ENCODE measurements around the gene CELF5.
"Not testable (repeated sequence)": the region's sequence is repeated elsewhere in the genome, so short reads cannot be mapped to it uniquely, and the experiment has no call there.

The CELF5 gene

DNA sequence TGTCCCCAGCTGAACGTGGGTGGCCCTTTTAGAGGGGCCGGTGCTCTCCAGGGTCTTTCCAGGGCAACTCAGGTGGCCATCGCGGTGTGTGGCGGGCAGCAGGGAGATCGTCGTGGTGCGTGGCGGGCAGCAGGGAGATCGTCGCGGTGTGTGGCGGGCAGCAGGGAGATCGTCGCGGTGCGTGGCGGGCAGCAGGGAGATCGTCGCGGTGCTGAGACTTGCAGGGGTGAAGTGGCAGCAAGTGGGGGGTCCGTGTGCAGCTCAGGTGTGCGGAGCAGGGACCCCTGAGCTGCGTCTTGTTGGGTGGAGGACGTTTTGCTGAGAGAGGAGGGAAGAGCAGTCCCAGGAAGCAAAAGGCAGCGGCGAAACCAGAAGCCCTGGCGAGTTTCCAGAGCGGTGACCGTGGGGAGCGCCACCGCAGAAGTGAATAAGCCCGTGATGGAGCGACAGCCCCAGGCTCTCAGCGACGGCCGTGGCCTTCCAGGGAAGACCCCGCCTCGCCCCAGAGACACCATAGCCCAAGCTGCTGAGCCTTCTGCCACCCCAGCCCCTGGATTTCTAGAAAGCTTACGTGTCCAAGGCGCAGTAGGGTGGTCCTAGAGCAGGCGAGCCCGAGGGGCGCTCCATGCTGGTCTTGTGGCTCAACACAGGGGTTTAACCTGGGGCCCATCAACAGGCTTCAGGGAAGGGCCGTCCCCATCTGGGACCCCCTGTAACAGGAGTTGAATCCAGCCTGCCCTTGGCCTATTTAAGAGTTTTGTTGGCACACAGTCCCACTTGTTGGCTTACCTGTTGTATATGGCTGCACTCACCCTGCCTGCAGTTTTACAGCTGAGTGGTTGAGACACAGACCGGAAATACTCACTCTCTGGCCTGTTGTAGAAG is 33.3 kb upstream of the CELF5 start:
- DNase-seq, result no peak

DNA sequence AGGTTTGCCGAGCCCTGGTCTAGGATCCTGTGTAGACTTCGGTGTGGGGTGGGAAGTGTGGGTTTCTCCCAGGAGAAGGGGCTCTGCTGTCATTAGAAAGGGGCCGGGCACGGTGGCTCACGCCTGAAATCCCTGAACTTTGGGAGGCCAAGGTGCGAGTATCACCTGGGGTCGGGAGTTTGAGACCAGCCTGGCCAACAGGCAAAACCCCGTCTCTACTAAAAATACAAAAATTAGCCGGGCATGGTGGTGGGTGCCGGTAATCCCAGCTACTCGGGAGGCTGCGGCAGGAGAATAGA is 32.7 kb upstream of the CELF5 start:
- DNase-seq, result not testable (repeated sequence)

GRCh38 chr19:3192228-3192635 is 32.2 kb upstream of the CELF5 start:
- DNase-seq, result no peak

GRCh38 chr19:3192684-3193083 is 31.8 kb upstream of the CELF5 start:
- DNase-seq, result no peak

- no peak for DNase-seq
Measured at GRCh38 chr19:3193256-3194105, 31.0 kb upstream of the CELF5 start.

DNA sequence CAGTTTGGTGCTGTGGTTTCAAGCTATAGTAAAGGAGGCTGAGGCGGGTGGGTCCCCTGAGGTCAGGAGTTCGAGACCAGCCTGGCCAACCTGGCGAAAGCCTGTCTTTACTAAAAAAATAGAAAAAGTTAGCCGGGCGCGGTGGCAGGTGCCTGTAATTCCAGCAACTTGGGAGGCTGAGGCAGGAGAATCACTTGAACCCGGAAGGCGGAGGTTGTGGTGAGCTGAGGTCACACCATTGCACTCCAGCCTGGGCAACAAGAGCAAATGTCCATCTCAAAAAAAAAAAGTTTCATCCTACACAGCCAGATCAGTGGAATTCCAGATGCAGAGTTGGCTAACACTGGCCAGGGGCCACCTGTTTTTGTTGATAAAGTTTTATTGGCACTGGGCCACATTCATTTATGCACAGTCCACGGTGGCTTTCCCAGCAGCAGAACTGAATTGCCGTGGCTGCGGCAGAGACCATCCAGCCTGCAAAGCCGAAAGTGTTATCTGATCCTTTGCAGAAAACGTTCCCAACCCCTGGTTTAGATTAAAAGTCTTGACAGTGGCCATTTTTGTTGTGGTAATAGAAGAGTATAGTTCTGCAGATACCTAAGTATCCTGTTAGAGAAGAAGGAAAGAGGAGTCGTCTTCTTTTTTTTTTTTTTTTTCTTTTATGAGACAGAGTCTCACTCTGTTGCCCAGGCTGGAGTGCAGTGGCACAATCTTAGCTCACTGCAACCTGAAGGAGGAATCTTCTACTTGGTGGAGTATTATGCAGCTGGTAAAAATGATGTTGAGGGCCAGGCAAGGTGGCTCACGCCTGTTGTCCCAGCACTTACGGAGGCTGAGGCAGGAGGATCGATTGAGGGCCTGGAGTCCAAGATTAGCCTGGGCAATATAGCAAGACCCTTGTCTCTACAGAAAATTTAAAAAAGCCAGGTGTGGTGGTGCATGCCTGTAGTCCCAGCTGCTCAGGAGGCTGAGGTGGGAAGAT is 30.1 kb upstream of the CELF5 start:
- DNase-seq, result no peak

GRCh38 chr19:3196064-3196932 is 28.2 kb upstream of the CELF5 start:
- no peak for DNase-seq

- no peak for DNase-seq
Measured at GRCh38 chr19:3196933-3197205, 27.6 kb upstream of the CELF5 start.

GRCh38 chr19:3198901-3199700 is 25.4 kb upstream of the CELF5 start:
- no peak for DNase-seq

DNA sequence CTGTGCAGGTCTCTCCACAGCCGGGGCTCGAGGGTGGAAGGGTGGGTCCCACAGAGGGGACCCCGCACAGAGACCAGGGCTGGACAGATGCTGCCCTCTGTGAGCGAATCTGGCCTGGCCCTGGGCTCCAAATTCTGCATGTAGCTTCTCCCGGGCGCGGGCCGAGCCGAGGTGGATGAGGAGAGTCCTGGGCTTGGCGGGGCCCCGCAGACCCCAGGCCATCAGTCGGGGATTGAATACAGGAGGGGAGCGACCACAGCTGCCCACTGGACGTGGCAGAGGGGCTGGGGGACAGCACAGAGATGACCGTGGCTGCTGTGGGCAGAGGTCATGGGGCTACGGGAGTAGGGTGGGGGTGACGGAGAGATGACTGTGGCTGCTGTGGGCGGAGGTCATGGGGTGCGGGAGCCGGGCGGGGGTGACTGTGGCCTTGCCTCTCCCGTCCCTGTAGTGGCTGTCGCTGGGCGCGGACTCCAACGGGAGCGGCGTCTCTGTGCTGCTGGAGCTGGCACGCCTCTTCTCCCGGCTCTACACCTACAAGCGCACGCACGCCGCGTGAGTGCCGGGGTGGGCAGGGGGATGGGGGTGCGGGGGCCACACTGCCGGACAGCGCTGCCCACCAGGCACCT is 23.3 kb upstream of the CELF5 start:
- no peak for DNase-seq

DNA sequence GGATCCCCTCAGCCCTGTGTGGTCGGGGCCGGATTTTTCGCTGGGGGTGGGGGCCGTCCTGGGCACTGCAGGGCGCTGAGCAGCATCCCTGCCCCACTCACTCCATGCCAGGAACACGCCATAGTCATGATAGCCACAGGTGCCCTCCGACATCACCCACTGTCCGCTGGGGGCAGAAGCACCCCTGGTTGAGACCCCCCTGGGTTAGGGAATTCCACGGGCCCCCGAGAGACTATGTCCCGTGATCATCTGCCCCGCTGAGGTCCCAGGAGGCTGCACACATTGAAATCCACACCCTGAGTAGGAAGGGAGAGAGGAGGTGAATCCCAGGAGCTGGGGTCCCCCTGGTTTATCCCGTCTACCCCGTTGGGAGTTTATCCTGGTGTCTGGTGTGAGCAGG is 22.6 kb upstream of the CELF5 start:
- no peak for DNase-seq

DNA sequence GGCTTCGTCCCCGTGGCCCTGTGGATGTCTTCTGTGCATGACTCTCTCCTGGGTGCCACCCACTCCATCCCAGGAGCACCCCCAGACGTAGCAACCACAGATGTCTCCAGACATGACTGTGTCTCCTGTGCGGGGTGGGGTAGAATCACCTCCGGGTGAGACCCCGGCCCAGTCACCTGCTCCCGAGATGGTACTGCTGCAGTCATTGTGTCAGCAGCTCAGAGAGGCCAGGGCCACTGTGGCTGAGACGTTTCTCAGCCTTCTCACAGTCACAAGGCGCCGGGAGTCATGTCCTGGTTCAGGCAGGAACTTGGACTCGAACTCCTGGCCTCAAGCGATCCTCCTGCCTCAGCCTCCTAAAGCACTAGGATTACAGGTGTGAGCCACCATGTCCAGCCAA is 22.1 kb upstream of the CELF5 start:
- no peak for DNase-seq

- DNase-seq, result not testable (repeated sequence)
Measured at GRCh38 chr19:3202895-3203294, 21.6 kb upstream of the CELF5 start.

DNA sequence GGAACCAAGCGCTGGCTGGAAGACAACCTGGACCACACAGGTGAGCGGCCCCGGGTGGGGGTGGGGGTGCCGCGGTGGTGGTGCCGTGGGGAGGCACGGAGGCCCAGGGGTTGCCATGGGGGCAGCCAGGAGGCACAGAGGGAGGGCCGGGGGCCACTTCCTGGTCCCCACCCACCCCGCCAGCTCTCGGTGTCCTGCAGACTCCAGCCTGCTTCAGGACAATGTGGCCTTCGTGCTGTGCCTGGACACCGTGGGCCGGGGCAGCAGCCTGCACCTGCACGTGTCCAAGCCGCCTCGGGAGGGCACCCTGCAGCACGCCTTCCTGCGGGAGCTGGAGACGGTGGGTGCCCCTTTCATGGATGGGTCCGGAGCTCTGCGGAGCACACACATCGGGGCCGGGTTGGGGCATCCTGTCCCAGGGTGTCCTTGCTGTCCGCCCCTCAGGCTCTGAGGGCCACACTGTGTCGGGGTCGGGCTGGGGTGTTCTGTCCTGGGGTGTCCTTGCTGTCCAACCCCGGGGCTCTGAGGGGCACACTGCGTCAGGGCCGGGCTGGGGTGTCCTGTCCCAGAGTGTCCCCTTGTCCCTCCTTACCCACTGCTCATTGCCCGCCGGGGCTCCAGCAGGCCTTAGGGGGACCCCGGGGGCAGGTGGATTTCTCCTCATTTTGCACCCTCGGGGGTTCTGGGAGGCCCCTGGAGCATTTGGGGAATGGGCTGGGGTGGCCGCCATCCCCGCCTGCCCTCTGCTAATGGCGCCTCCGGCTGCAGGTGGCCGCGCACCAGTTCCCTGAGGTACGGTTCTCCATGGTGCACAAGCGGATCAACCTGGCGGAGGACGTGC is 20.4 kb upstream of the CELF5 start:
- no peak for DNase-seq

DNA sequence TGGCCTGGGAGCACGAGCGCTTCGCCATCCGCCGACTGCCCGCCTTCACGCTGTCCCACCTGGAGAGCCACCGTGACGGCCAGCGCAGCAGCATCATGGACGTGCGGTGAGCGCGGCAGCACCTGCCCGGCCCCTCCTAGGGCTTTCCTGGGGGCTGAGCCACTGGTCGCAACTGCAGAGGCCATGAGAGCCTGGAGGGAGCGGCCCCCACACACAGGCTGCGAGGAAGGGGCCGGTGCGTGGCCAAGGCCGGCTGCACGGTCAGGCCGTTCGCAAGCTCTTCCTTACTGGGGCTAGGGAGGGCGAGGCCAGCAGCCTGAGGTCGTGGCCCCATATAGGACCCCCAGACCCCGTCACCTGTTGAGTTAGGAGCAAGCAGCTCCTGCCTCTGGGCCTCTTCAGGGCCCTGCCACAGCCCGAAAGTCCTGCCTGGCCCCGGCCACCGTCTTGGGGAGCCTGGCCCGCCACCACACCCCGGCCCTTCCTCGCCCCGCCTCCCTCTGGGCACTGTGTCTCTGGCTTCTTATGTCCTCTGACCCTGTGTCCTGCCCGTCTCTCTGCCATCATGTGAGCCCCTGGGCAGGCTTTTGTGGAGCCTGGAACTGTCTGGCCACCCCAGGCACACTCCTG is 19.7 kb upstream of the CELF5 start:
- DNase-seq, result no peak

DNA sequence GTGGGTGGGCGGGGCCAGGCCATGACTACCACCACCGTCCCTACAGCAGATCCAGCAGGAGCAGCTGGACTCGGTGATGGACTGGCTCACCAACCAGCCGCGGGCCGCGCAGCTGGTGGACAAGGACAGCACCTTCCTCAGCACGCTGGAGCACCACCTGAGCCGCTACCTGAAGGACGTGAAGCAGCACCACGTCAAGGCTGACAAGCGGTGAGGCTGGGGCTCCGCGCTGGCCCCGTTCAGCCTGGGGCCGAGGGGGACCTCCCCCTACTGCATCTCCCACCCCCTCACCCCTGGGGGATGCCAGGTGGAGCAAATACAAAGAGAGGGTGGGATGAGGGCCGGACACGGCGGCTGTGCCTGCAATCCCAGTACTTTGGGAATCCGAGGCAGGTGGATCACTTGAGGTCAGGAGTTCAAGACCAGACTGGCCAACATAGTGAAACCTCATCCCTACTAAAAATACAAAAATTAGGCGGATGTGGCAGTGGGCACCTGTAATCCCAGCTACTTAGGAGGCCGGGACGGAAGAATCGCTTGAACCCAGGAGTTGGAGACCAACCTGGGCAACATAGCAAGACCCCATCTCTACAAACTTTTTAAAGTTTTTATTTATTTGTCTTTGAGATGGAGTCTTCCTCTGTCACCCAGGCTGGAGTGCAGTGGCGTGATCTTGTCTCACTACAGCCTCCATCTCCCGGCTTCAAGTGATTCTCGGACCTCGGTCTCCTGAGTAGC is 18.1 kb upstream of the CELF5 start:
- no peak for DNase-seq

DNA sequence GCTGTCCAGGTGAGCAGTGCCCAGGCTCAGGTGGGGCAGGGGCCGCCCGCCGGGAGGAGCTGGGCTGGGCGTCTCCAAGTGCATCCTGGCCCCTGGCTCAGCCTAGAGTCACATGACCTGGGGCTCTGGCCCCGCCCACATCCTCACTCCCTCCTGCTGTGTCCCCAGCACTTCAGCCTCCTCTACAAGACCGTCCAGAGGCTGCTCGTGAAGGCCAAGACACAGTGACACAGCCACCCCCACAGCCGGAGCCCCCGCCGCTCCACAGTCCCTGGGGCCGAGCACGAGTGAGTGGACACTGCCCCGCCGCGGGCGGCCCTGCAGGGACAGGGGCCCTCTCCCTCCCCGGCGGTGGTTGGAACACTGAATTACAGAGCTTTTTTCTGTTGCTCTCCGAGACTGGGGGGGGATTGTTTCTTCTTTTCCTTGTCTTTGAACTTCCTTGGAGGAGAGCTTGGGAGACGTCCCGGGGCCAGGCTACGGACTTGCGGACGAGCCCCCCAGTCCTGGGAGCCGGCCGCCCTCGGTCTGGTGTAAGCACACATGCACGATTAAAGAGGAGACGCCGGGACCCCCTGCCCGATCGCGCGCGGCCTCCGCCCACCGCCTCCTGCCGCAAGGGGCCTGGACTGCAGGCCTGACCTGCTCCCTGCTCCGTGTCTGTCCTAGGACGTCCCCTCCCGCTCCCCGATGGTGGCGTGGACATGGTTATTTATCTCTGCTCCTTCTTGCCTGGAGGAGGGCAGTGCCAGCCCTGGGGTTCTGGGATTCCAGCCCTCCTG is 16.8 kb upstream of the CELF5 start:
- no peak for DNase-seq
